ENCODE measurements around the gene NKIRAS1.

- TF ChIP-seq POLR2AphosphoS5 (IDR thresholded peaks at IDR 0.05; ENCODE audit: low read depth, low read length) (no peak), TAF1 (IDR thresholded peaks at IDR 0.05; ENCODE audit: borderline replicate concordance, insufficient read depth, low read length) (no peak)
These were observed 37.4 kb upstream of the NKIRAS1 start for GRCh38 chr3:23954144-23954543.

Measured in PFSK-1 (cell line).